K562 (cell line): ENCODE data around the gene BCAS1. TPM values are rescaled to one million over a fixed set of nuclear protein-coding genes. Genes with fewer than 3 reads are reported as not detected.

Experiments
- ATAC-seq: fragments of 200-7000 bp; cut with Tn5 transposase; 3 replicates; pipeline ENCODE4 v1.9.1; 2020; ENCODE audit warnings: moderate library complexity
- BruUV-seq: library from RNA; stranded (reverse); fragments of 400-500 nt; replicated peaks from 2 replicates; lab custom pipeline; 2021; lab: Mats Ljungman, UMichigan
- CTCF ChIA-PET: fragments of 300-600 bp; formaldehyde crosslinking; extraction: SDS; loops from one replicate; lab custom pipeline; 2021; ENCODE audit warnings: low intra/inter-chr PET ratio; lab: Yijun Ruan, JAX
- POLR2A ChIA-PET: fragments of 300-600, 350-650 bp; sonication (Branson Sonifier 250); formaldehyde crosslinking; extraction: SDS; loops from one replicate; lab custom pipeline; 2021; ENCODE audit warnings: antibody characterized with exemption, inconsistent platforms; lab: Yijun Ruan, JAX
- DNase-seq, 4 experiments: peaks; one replicate each; pipeline versions ENCODE4 v3.0.0 to v3.0.0-alpha.2; 2011 to 2018; ENCODE audit warnings: low spot score in 3 of 4, mixed read lengths in 3 of 4; ENCODE audit errors: extremely low read depth in 1 of 4
- FAIRE-seq: peaks from 2 replicates; lab custom pipeline; 2011; peaks lifted over from hg19 to GRCh38; lab: Jason Lieb, UNC
- H2AFZ ChIP-seq: 2 replicates; pipeline ENCODE4 v1.6.0; 2011; ENCODE audit warnings: low read depth, low read length, control low read depth, inconsistent platforms
- H3K27ac ChIP-seq: fragments of 200-600 bp; 3 replicates; pipeline ENCODE4 v1.8.0; 2011; ENCODE audit warnings: low read depth, mild to moderate bottlenecking, control low read depth, inconsistent platforms, low read length, moderate library complexity, mixed read lengths; ENCODE audit errors: extremely low read depth
- H3K27me3 ChIP-seq, 2 experiments: fragments of 300-600 bp in 1 of 2; 2 replicates in 1 of 2; 3 replicates in 1 of 2; pipeline versions ENCODE4 v1.6.0 to v1.8.0; 2011; ENCODE audit warnings: inconsistent platforms in 2 of 2, low read length in 2 of 2, mild to moderate bottlenecking in 1 of 2, mixed read lengths in 1 of 2, moderate library complexity in 1 of 2; ENCODE audit not compliant: control insufficient read depth in 2 of 2, insufficient read depth in 2 of 2
- H3K36me3 ChIP-seq: fragments of 300-600 bp; 3 replicates; pipeline ENCODE4 v1.8.0; 2011; ENCODE audit warnings: mild to moderate bottlenecking, low read length, inconsistent platforms; ENCODE audit not compliant: control insufficient read depth, insufficient read depth
- H3K4me1 ChIP-seq, 2 experiments: fragments of 200-600 bp in 1 of 2; replicated peaks in 1 of 2; 2 replicates in 1 of 2; 3 replicates in 1 of 2; pipeline versions ENCODE4 v1.5.1 to v1.8.0; 2011; ENCODE audit warnings: inconsistent platforms in 2 of 2, low read length in 2 of 2, mild to moderate bottlenecking in 1 of 2, mixed read lengths in 1 of 2, moderate library complexity in 1 of 2; ENCODE audit not compliant: control insufficient read depth in 2 of 2, insufficient read depth in 2 of 2
- H3K4me2 ChIP-seq: 2 replicates; pipeline ENCODE4 v1.6.1; 2011; ENCODE audit warnings: low read length, control low read depth, inconsistent platforms, mixed read lengths; ENCODE audit not compliant: insufficient read depth
- H3K4me3 ChIP-seq: fragments of 200-600 bp; sonication (generic), shearing (Covaris generic); 2 replicates; pipeline ENCODE4 v1.5.1; 2016; ENCODE audit warnings: control low read depth, inconsistent platforms
- H3K79me2 ChIP-seq: fragments of 200-600 bp; 3 replicates; pipeline ENCODE4 v1.8.0; 2011; ENCODE audit warnings: low read length, inconsistent platforms; ENCODE audit not compliant: control insufficient read depth, insufficient read depth
- H3K9ac ChIP-seq, 2 experiments: 2 replicates each; pipeline versions ENCODE4 v1.6.0 to v1.6.1; 2011; ENCODE audit warnings: low read depth in 2 of 2, low read length in 2 of 2, control low read depth in 1 of 2, inconsistent platforms in 1 of 2, mild to moderate bottlenecking in 1 of 2, mixed read lengths in 1 of 2; ENCODE audit not compliant: insufficient read depth in 1 of 2
- H3K9me1 ChIP-seq: one replicate; pipeline ENCODE4 v1.6.0; 2011; ENCODE audit warnings: inconsistent platforms, mild to moderate bottlenecking, low read length, moderate library complexity; ENCODE audit not compliant: control insufficient read depth, insufficient read depth
- H3K9me3 ChIP-seq: replicated peaks from 2 replicates; pipeline ENCODE4 v1.5.1; 2011; ENCODE audit warnings: low read depth, low read length, inconsistent platforms; ENCODE audit not compliant: control insufficient read depth, insufficient read depth
- H4K20me1 ChIP-seq: replicated peaks from 2 replicates; pipeline ENCODE4 v1.6.1; 2011; ENCODE audit warnings: low read length, inconsistent platforms, mixed read lengths; ENCODE audit not compliant: control insufficient read depth, insufficient read depth
- ADNP ChIP-seq: fragments of 200-800 bp; sonication (Bioruptor generic); IDR thresholded peaks from 2 replicates; pipeline ENCODE4 v1.6.1; 2016; ENCODE audit warnings: missing genetic modification characterization, missing compliant biosample characterization
- CXXC5 ChIP-seq: fragments of 250-450 bp; sonication (Bioruptor Pico); IDR thresholded peaks from 2 replicates; pipeline ENCODE4 v1.8.0; 2022; ENCODE audit warnings: inconsistent platforms, mild to moderate bottlenecking, moderate library complexity
- FOXJ2 ChIP-seq: fragments of 200-800 bp; sonication (Bioruptor generic); IDR thresholded peaks from 2 replicates; pipeline ENCODE4 v1.6.1; 2016; ENCODE audit warnings: missing genetic modification characterization, missing compliant biosample characterization
- NCOA1 ChIP-seq: fragments of 450-650 bp; IDR thresholded peaks from 2 replicates; pipeline ENCODE4 v1.6.1; 2016; ENCODE audit warnings: low read depth
- NUFIP1 ChIP-seq: fragments of 450-650 bp; IDR thresholded peaks from 2 replicates; pipeline ENCODE4 v1.6.1; 2018; ENCODE audit not compliant: partially characterized antibody
- POLR2B ChIP-seq: fragments of 450-650 bp; IDR thresholded peaks from 2 replicates; pipeline ENCODE4 v1.6.1; 2018; ENCODE audit warnings: low read depth; ENCODE audit not compliant: partially characterized antibody
- ZNF316 ChIP-seq: fragments of 450-650 bp; IDR thresholded peaks from 2 replicates; pipeline ENCODE4 v1.6.1; 2016
- ZNF707 ChIP-seq: fragments of 250-450 bp; sonication (Bioruptor Pico); conservative IDR thresholded peaks from 2 replicates; pipeline ENCODE4 v1.8.0; 2022; ENCODE audit warnings: inconsistent platforms, mild to moderate bottlenecking, moderate library complexity
- WGBS: fragments of 100-300 bp; shearing (Covaris generic); methylation state at CpG from one replicate; pipeline ENCODE4 v1.1.6; 2016; ENCODE audit warnings: low coverage, mixed read lengths; ENCODE audit not compliant: insufficient coverage; ENCODE audit errors: missing lambda C conversion rate; 5-methylcytosine and 5-hydroxymethylcytosine counted together
- in situ Hi-C: fragments of 300-500 bp; cut with MboI; formaldehyde crosslinking; loops from 4 replicates; pipeline ENCODE4 v1.15.0; 2018; ENCODE audit warnings: inconsistent platforms, mixed read lengths
- intact Hi-C: fragments of 100-400 bp; cut with micrococcal nuclease; formaldehyde crosslinking; loops from 2 replicates; pipeline ENCODE4 v1.14.2; 2022
- polyA plus RNA-seq, 8 experiments: library from polyadenylated mRNA; depleted of rRNA in 4 of 8; stranded (reverse) in 5 of 8; unstranded in 3 of 8; fragments of >200 nt; fragmentation: Nextera tagmentation in 2 of 8; fragmentation: Illumina TruSeq in 1 of 8; extraction: Ambion mirVana in 2 of 8; extraction: Trizol in 1 of 8; gene quantifications; 2 replicates each; pipeline versions ENCODE4 v1.2.1 to v1.2.3, GENCODE V29; 2011 to 2014; ENCODE audit warnings: inconsistent platforms in 1 of 8, missing spikeins in 1 of 8
- total RNA-seq, 7 experiments: library from RNA; depleted of rRNA in 6 of 7; stranded (reverse); fragments of >200 nt in 6 of 7; fragmentation: Illumina TruSeq in 2 of 7; extraction: Trizol in 2 of 7; gene quantifications; 2 replicates each; pipeline versions ENCODE4 v1.2.1 to v1.2.3, GENCODE V29; 2011 to 2021; ENCODE audit warnings: low replicate concordance in 1 of 7
- TF ChIP-seq, protein P1 (sequence below): sonication (generic); formaldehyde crosslinking; IDR thresholded peaks from 2 replicates; pipeline ENCODE4 v1.8.1; 2023; ENCODE audit warnings: mild to moderate bottlenecking, missing genetic modification reagents
- TF ChIP-seq, protein P2 (sequence below): IDR thresholded peaks from 2 replicates; pipeline ENCODE4 v1.6.1; 2016; ENCODE audit warnings: missing genetic modification characterization, missing compliant biosample characterization
- TF ChIP-seq, protein P3 (sequence below), 2 experiments: fragments of 450-650 bp; formaldehyde crosslinking in 1 of 2; IDR thresholded peaks; 2 replicates each; pipeline versions ENCODE4 v1.4.0 to v1.6.1; 2014 to 2020; ENCODE audit warnings: mild to moderate bottlenecking in 2 of 2, borderline replicate concordance in 1 of 2, low read depth in 1 of 2

BCAS1 gene
- total and polyA plus RNA-seq, 9 of the 15 experiments (the other 6 are each of a cell fraction or from before 2014, with no cell fraction given) = 0.18 to 2.3 (median 0.93) TPM

- Histone ChIP-seq H3K9me1 (no peaks in the 10 kb centered on the region), H3K36me3 (no peaks in the 10 kb centered on the region), H3K27ac (no peak overlapping the region), H2AFZ (no peak overlapping the region), H3K27me3 (peaks cover 5 to 10% of the 10 kb centered on the region in 2 experiments; a peak in 3 of 5 replicates), H4K20me1 (no peaks in the 10 kb centered on the region), H3K4me1 (no peaks in the 10 kb centered on the region; a peak in 1 of 5 replicates), H3K9ac (no peak overlapping the region), H3K79me2 (no peaks in the 10 kb centered on the region), H3K4me2 (no peak overlapping the region), H3K9me3 (no peaks in the 10 kb centered on the region), H3K4me3 (no peak overlapping the region)
- no TSS peak for BruUV-seq
- in situ Hi-C loops (no loop called here), intact Hi-C loops (no loop called here)
- FAIRE-seq (no peak), DNase-seq (no peak), ATAC-seq (no peak)
- ChIA-PET CTCF (no interaction called here), POLR2A (no interaction called here)
- 0% methylated on average over 1 of the region's 1 CpG for WGBS
- TF ChIP-seq ADNP (no peak), POLR2B (no peak), NCOA1 (no peak), FOXJ2 (tag) (no peak), NUFIP1 (no peak), CXXC5 (CRISPR knock-in tag) (no peak), ZNF707 (CRISPR knock-in tag) (no peak), ZNF316 (no peak)
- TF ChIP-seq, protein P1, sequence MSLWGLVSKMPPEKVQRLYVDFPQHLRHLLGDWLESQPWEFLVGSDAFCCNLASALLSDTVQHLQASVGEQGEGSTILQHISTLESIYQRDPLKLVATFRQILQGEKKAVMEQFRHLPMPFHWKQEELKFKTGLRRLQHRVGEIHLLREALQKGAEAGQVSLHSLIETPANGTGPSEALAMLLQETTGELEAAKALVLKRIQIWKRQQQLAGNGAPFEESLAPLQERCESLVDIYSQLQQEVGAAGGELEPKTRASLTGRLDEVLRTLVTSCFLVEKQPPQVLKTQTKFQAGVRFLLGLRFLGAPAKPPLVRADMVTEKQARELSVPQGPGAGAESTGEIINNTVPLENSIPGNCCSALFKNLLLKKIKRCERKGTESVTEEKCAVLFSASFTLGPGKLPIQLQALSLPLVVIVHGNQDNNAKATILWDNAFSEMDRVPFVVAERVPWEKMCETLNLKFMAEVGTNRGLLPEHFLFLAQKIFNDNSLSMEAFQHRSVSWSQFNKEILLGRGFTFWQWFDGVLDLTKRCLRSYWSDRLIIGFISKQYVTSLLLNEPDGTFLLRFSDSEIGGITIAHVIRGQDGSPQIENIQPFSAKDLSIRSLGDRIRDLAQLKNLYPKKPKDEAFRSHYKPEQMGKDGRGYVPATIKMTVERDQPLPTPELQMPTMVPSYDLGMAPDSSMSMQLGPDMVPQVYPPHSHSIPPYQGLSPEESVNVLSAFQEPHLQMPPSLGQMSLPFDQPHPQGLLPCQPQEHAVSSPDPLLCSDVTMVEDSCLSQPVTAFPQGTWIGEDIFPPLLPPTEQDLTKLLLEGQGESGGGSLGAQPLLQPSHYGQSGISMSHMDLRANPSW (CRISPR knock-in tag) = no peak
- TF ChIP-seq, protein P2, sequence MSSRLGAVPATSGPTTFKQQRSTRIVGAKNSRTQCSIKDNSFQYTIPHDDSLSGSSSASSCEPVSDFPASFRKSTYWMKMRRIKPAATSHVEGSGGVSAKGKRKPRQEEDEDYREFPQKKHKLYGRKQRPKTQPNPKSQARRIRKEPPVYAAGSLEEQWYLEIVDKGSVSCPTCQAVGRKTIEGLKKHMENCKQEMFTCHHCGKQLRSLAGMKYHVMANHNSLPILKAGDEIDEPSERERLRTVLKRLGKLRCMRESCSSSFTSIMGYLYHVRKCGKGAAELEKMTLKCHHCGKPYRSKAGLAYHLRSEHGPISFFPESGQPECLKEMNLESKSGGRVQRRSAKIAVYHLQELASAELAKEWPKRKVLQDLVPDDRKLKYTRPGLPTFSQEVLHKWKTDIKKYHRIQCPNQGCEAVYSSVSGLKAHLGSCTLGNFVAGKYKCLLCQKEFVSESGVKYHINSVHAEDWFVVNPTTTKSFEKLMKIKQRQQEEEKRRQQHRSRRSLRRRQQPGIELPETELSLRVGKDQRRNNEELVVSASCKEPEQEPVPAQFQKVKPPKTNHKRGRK = no peak
- TF ChIP-seq, protein P3, sequence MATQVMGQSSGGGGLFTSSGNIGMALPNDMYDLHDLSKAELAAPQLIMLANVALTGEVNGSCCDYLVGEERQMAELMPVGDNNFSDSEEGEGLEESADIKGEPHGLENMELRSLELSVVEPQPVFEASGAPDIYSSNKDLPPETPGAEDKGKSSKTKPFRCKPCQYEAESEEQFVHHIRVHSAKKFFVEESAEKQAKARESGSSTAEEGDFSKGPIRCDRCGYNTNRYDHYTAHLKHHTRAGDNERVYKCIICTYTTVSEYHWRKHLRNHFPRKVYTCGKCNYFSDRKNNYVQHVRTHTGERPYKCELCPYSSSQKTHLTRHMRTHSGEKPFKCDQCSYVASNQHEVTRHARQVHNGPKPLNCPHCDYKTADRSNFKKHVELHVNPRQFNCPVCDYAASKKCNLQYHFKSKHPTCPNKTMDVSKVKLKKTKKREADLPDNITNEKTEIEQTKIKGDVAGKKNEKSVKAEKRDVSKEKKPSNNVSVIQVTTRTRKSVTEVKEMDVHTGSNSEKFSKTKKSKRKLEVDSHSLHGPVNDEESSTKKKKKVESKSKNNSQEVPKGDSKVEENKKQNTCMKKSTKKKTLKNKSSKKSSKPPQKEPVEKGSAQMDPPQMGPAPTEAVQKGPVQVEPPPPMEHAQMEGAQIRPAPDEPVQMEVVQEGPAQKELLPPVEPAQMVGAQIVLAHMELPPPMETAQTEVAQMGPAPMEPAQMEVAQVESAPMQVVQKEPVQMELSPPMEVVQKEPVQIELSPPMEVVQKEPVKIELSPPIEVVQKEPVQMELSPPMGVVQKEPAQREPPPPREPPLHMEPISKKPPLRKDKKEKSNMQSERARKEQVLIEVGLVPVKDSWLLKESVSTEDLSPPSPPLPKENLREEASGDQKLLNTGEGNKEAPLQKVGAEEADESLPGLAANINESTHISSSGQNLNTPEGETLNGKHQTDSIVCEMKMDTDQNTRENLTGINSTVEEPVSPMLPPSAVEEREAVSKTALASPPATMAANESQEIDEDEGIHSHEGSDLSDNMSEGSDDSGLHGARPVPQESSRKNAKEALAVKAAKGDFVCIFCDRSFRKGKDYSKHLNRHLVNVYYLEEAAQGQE (IDR thresholded peaks at IDR 0.05; ENCODE audit: borderline replicate concordance) = no peak
- TF ChIP-seq, protein P3 (CRISPR knock-in tag; IDR thresholded peaks at IDR 0.05; ENCODE audit: low read depth) = no peak
Measured at GRCh38 chr20:54088430-54088829, 18.0 kb upstream of the BCAS1 start.
